PC-3 (cell line): ENCODE measurements around the gene DDX43. TPM values are rescaled to one million over a fixed set of nuclear protein-coding genes. Genes with fewer than 3 reads are reported as not detected.
A peak's percentile ranks its signal among the peaks of the same experiment; 100 is the strongest.

Experiments used
- ATAC-seq: fragments of 200-7000 bp; cut with Tn5 transposase; 2 replicates; pipeline ENCODE4 v1.9.1; 2020; ENCODE audit warnings: mild to moderate bottlenecking, moderate library complexity
- Bru-seq: library from RNA; stranded (reverse); fragments of 400-500 nt; gene quantifications from one replicate; lab custom pipeline; 2021; lab: Mats Ljungman, UMichigan
- BruChase-seq, 2 experiments: library from RNA; stranded (reverse); fragments of 400-500 nt; gene quantifications; one replicate each; lab custom pipeline; 2021; lab: Mats Ljungman, UMichigan
- BruUV-seq: library from RNA; stranded (reverse); fragments of 400-500 nt; replicated peaks from 2 replicates; lab custom pipeline; 2021; lab: Mats Ljungman, UMichigan
- CTCF ChIA-PET: fragments of 300-600 bp; sonication (Branson Sonifier 250); formaldehyde crosslinking; loops from one replicate; lab custom pipeline; 2022; ENCODE audit warnings: antibody characterized with exemption; lab: Charles Lee
- POLR2A ChIA-PET: fragments of 300-600 bp; sonication (Branson Sonifier 250); formaldehyde crosslinking; loops from one replicate; lab custom pipeline; 2022; ENCODE audit warnings: antibody characterized with exemption; ENCODE audit not compliant: unreplicated experiment; lab: Charles Lee
- DNase-seq: peaks from one replicate; pipeline ENCODE4 v3.0.0-alpha.2; 2015
- H2AFZ ChIP-seq: fragments of 300-600 bp; sonication (generic); 2 replicates; pipeline ENCODE4 v1.6.0; 2016; ENCODE audit warnings: antibody characterized with exemption, low read length
- H3F3A ChIP-seq: fragments of 300-600 bp; sonication (generic); one replicate; pipeline ENCODE4 v1.6.0; 2017; ENCODE audit warnings: antibody characterized with exemption, low read length, control low read depth, mild to moderate bottlenecking; ENCODE audit not compliant: unreplicated experiment
- H3K27ac ChIP-seq: fragments of 300-600 bp; sonication (generic); 2 replicates; pipeline ENCODE4 v1.5.1; 2016; ENCODE audit warnings: mild to moderate bottlenecking, low read length
- H3K27me3 ChIP-seq: fragments of 300-600 bp; sonication (generic); 2 replicates; pipeline ENCODE4 v1.6.1; 2016; ENCODE audit warnings: low read length, mixed read lengths
- H3K36me3 ChIP-seq: fragments of 300-600 bp; sonication (generic); 2 replicates; pipeline ENCODE4 v1.6.1; 2016; ENCODE audit warnings: low read depth, mixed run types, low read length, mixed read lengths
- H3K4me1 ChIP-seq: fragments of 300-600 bp; sonication (generic); 2 replicates; pipeline ENCODE4 v1.5.1; 2016; ENCODE audit warnings: low read length; ENCODE audit not compliant: insufficient read depth
- H3K4me2 ChIP-seq: fragments of 300-600 bp; sonication (generic); 2 replicates; pipeline ENCODE4 v1.6.0; 2016; ENCODE audit warnings: low read length
- H3K4me3 ChIP-seq: fragments of 300-600 bp; sonication (generic); 2 replicates; pipeline ENCODE4 v1.5.1; 2016; ENCODE audit warnings: mild to moderate bottlenecking, low read length, mixed read lengths
- H3K79me2 ChIP-seq: fragments of 300-600 bp; sonication (generic); 2 replicates; pipeline ENCODE4 v1.6.1; 2017; ENCODE audit warnings: low read length, mixed read lengths
- H3K9ac ChIP-seq: fragments of 300-600 bp; sonication (generic); 2 replicates; pipeline ENCODE4 v1.6.0; 2016; ENCODE audit warnings: mild to moderate bottlenecking, low read length
- H3K9me2 ChIP-seq: fragments of 300-600 bp; sonication (generic); replicated peaks from 2 replicates; pipeline ENCODE4 v1.6.1; 2016; ENCODE audit warnings: mixed run types, low read length, mixed read lengths
- H3K9me3 ChIP-seq: fragments of 300-600 bp; sonication (generic); 2 replicates; pipeline ENCODE4 v1.6.1; 2016; ENCODE audit warnings: low read length, mixed read lengths
- H4K20me1 ChIP-seq: fragments of 300-600 bp; sonication (generic); 2 replicates; pipeline ENCODE4 v1.6.1; 2016; ENCODE audit warnings: low read length, mixed read lengths
- CTCF ChIP-seq: fragments of 300-600 bp; sonication (generic); conservative IDR thresholded peaks from 2 replicates; pipeline ENCODE4 v1.5.1; 2017; ENCODE audit warnings: antibody characterized with exemption, low read depth, mild to moderate bottlenecking, low read length
- EZH2 ChIP-seq: fragments of 300-600 bp; sonication (generic); IDR thresholded peaks from one replicate; pipeline ENCODE4 v1.6.1; 2017; ENCODE audit warnings: antibody characterized with exemption, mild to moderate bottlenecking, low read length; ENCODE audit not compliant: unreplicated experiment
- EZH2phosphoT487 ChIP-seq: fragments of 300-600 bp; sonication (generic); IDR thresholded peaks from 2 replicates; pipeline ENCODE4 v1.6.1; 2018; ENCODE audit warnings: mild to moderate bottlenecking, antibody characterized with exemption, low read length, borderline replicate concordance
- intact Hi-C: fragments of 100-400 bp; cut with micrococcal nuclease; formaldehyde crosslinking; loops from 2 replicates; pipeline ENCODE4 v1.9.0; 2023
- long read RNA-seq: library from polyadenylated mRNA; unstranded; transcript quantifications from one replicate; pipeline ENCODE4 v2.0.0, GENCODE V29; 2021; ENCODE audit not compliant: unreplicated experiment
- total RNA-seq: library from RNA; depleted of rRNA; stranded (reverse); fragments of >200 nt; gene quantifications from 2 replicates; pipeline ENCODE4 v1.2.3, GENCODE V29; 2014; rRNA removed

DDX43 gene
- total RNA-seq (not detected in 2 replicates), Bru-seq, nascent RNA (percentile 7 among the genes with signal in this experiment), BruChase-seq, experiment 1, labeled RNA remaining after a 6-hour chase (percentile 12 among the genes with signal in this experiment), BruChase-seq, experiment 2, labeled RNA remaining after a 2-hour chase (percentile 9 among the genes with signal in this experiment)
- long read RNA-seq, partial matches to known transcripts: 0 of 1 reads
- long read RNA-seq, other reads (novel, unspliced or antisense): 1 of 1 reads

DNA sequence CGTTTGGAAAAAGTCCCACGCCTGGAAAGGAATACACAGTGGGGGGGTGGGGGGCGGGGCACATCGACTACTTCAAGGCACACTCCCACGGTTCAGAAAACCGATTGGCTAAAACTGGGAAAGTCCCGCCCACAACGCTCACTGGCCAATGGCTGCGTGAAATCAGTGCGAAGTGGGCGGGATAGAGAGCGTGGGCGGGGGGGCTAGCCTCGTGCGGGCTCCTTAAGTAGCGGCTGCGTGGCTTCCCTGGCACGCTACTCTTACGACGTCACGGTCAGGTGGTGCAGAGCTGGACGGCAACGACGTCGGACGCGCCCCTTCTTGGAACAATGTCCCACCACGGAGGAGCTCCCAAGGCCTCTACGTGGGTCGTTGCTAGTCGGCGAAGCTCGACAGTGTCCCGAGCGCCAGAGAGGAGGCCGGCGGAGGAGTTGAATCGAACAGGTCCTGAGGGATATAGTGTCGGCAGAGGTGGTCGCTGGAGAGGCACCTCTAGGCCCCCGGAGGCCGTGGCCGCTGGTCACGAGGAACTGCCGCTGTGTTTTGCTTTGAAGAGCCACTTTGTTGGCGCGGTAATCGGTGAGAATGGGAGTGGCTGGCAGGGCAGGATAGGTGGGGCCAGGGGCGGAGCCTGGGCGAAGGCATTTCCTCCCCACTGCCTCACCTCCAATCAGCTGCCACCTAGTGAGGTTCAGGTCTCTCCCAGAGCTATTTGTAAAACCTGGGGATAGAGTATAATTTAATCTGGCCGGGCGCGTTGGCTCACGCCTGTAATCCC lies at the start of gene DDX43:
TSS of gene DDX43 (plus strand) at position 252 of the 778 bp plus-strand sequence. CDS start at position 330, 78 bp downstream.
- intact Hi-C loops: no loop called here
- H3K4me3 ChIP-seq: no peak within 1 kb of the TSS
- H3K79me2 ChIP-seq: no peaks in the 10 kb centered on the region
- H3K36me3 ChIP-seq: no peaks in the 10 kb centered on the region
- ChIA-PET CTCF (no interaction called here), POLR2A (no interaction called here)
- no peak for ATAC-seq
- H3K9me3 ChIP-seq: no peaks in the 10 kb centered on the region
- no peak within 1 kb of the TSS for H3K9ac ChIP-seq
- no TSS peak for BruUV-seq
- no peak within 1 kb of the TSS for H2AFZ ChIP-seq
- no peak for DNase-seq
- H3F3A ChIP-seq: no peaks in the 10 kb centered on the region
- peaks cover 13% of the 10 kb centered on the region for H3K4me1 ChIP-seq
- no peak within 1 kb of the TSS for H3K27ac ChIP-seq
- no peaks in the 10 kb centered on the region for H4K20me1 ChIP-seq
- no peak within 1 kb of the TSS for H3K4me2 ChIP-seq
- TF ChIP-seq EZH2phosphoT487: no peak
- no peak for TF ChIP-seq EZH2
- TF ChIP-seq CTCF: no peak
- H3K27me3 ChIP-seq: no peaks in the 10 kb centered on the region
- H3K9me2 ChIP-seq: no peaks in the 10 kb centered on the region

DNA sequence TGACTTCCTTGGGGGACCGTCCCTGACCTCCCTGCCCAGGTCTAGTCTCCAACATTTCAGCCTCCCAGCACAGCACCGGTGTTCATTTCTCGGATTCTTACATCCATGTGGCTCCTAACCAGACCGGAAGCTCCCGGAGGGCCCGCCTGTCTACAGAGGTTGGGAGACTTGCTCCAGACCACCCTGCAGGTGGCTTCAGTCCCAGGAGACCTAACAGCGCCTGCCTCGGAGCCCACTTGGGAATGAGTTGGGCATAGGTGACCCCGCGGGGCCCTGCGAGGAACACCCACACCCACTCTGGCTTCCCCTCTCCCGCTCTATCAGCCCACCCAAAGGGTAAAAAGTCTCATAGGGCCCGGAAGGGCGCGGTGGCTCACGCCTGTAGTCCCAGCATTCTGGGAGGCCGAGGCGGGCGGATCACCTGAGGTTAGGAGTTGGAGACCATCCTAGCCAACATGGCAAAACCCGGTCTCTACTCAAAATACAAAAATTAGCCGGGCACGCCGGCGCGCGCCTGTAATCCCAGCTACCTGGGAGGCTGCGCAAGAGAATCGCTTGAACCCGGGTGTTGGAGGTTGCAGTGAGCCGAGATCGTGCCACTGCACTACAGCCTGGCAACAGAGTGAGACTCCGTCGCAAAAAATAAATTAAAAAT lies 46.0 kb upstream of the DDX43 start:
- ChIA-PET CTCF (no interaction called here), POLR2A (no interaction called here)
- Histone ChIP-seq H3K9me2 (no peaks in the 10 kb centered on the region), H3K4me1 (no peaks in the 10 kb centered on the region), H3K4me2 (no peak overlapping the region), H2AFZ (no peak overlapping the region), H3K79me2 (no peaks in the 10 kb centered on the region), H3K27ac (no peak overlapping the region), H4K20me1 (no peaks in the 10 kb centered on the region), H3K4me3 (no peak overlapping the region), H3F3A (no peaks in the 10 kb centered on the region), H3K27me3 (no peaks in the 10 kb centered on the region), H3K9me3 (no peaks in the 10 kb centered on the region), H3K36me3 (no peaks in the 10 kb centered on the region), H3K9ac (no peak overlapping the region)
- DNase-seq (no peak), ATAC-seq (no peak)
- TF ChIP-seq EZH2 (no peak), CTCF (no peak), EZH2phosphoT487 (no peak)
- no TSS peak for BruUV-seq
- intact Hi-C loops: no loop called here
